DND-41 (cell line): Measurements from ENCODE around the gene MRM3.

Experiments
- CTCF ChIP-seq: IDR thresholded peaks from 2 replicates; pipeline ENCODE4 v1.5.1; 2012; ENCODE audit warnings: borderline replicate concordance, low read length, moderate library complexity, mild to moderate bottlenecking; ENCODE audit not compliant: poor library complexity, severe bottlenecking; ENCODE audit errors: extremely low read depth
- EZH2 ChIP-seq: IDR thresholded peaks from 3 replicates; pipeline ENCODE4 v1.6.1; 2012; ENCODE audit warnings: borderline replicate concordance, low read depth, mild to moderate bottlenecking, moderate library complexity, low read length, inconsistent platforms; ENCODE audit not compliant: severe bottlenecking

- TF ChIP-seq EZH2 (no peak), CTCF (no peak)
Observed at GRCh38 chr17:737561-738113, 44.5 kb upstream of the MRM3 start.
